HCT116 (cell line): ENCODE results near the gene RCOR3. TPM values are rescaled to one million over a fixed set of nuclear protein-coding genes. Genes with fewer than 3 reads are reported as not detected.
A peak's percentile ranks its signal among the peaks of the same experiment; 100 is the strongest.

Experiments used
- ATAC-seq: fragments of 200-7000 bp; cut with Tn5 transposase; 2 replicates; pipeline ENCODE4 v1.9.1; 2020; ENCODE audit warnings: mild to moderate bottlenecking, moderate library complexity
- BruUV-seq: library from RNA; stranded (reverse); fragments of 400-500 nt; replicated peaks from 2 replicates; lab custom pipeline; 2021; lab: Mats Ljungman, UMichigan
- CTCF ChIA-PET: fragments of 300-600 bp; sonication (Branson Sonifier 250); formaldehyde crosslinking; loops from one replicate; lab custom pipeline; 2021; ENCODE audit warnings: antibody characterized with exemption; lab: Charles Lee
- POLR2A ChIA-PET: fragments of 300-600, 350-600 bp; sonication (Branson Sonifier 250); formaldehyde crosslinking; loops from one replicate; lab custom pipeline; 2021; ENCODE audit warnings: antibody characterized with exemption; lab: Charles Lee
- RAD21 ChIA-PET, 2 experiments: fragments of 300-600 bp; sonication (Branson Sonifier 250); formaldehyde crosslinking; loops; one replicate each; lab custom pipeline; 2023; ENCODE audit warnings: low total read pairs in 2 of 2; ENCODE audit not compliant: uncharacterized antibody in 2 of 2, unreplicated experiment in 2 of 2, low non-redundant PET in 1 of 2; lab: Charles Lee
- DNase-seq: peaks from one replicate; pipeline ENCODE4 v3.0.0-alpha.2; 2010; ENCODE audit warnings: low read depth, low spot score
- H2AFZ ChIP-seq: fragments of 200-600 bp; shearing (Covaris generic), sonication (generic); 2 replicates; pipeline ENCODE4 v1.6.1; 2017; ENCODE audit warnings: low read depth, mixed run types, mixed read lengths, antibody characterized with exemption, low read length; ENCODE audit not compliant: poor library complexity, severe bottlenecking
- H3K27ac ChIP-seq: 2 replicates; pipeline ENCODE4 v1.5.1; 2012; ENCODE audit warnings: low read depth, low read length
- H3K27me3 ChIP-seq: fragments of 200-600 bp; sonication (generic); 2 replicates; pipeline ENCODE4 v1.6.1; 2016; ENCODE audit warnings: mixed run types, low read length, mixed read lengths; ENCODE audit not compliant: insufficient read depth
- H3K36me3 ChIP-seq, 2 experiments: fragments of 200-500 bp in 1 of 2; fragments of 200-600 bp in 1 of 2; sonication (Bioruptor generic) in 1 of 2; sonication (generic) in 1 of 2; 2 replicates each; pipeline versions ENCODE4 v1.5.1 to v1.6.1; 2014 to 2016; ENCODE audit warnings: low read length in 2 of 2, inconsistent platforms in 1 of 2, mixed read lengths in 1 of 2, mixed run types in 1 of 2; ENCODE audit not compliant: insufficient read depth in 2 of 2, control insufficient read depth in 1 of 2
- H3K4me1 ChIP-seq, 2 experiments: fragments of 200-600 bp in 1 of 2; sonication (generic) in 1 of 2; 2 replicates each; pipeline versions ENCODE4 v1.5.1 to v1.6.1; 2012 to 2017; ENCODE audit warnings: low read length in 2 of 2, inconsistent platforms in 1 of 2, mild to moderate bottlenecking in 1 of 2, mixed read lengths in 1 of 2, mixed run types in 1 of 2, moderate library complexity in 1 of 2; ENCODE audit not compliant: insufficient read depth in 2 of 2, control insufficient read depth in 1 of 2
- H3K4me2 ChIP-seq: fragments of 200-600 bp; sonication (generic); 2 replicates; pipeline ENCODE4 v1.6.1; 2017; ENCODE audit warnings: mixed run types, low read length, mixed read lengths
- H3K4me3 ChIP-seq, 2 experiments: fragments of 200-600 bp in 1 of 2; sonication (generic) in 1 of 2; replicated peaks in 1 of 2; 2 replicates each; pipeline ENCODE4 v1.5.1; 2011 to 2016; ENCODE audit warnings: low read length in 2 of 2, control low read depth in 1 of 2, low read depth in 1 of 2, mild to moderate bottlenecking in 1 of 2, mixed read lengths in 1 of 2, mixed run types in 1 of 2
- H3K79me2 ChIP-seq: fragments of 200-600 bp; sonication (generic); 2 replicates; pipeline ENCODE4 v1.6.1; 2017; ENCODE audit warnings: mild to moderate bottlenecking, mixed run types, low read length, moderate library complexity, mixed read lengths; ENCODE audit not compliant: insufficient read depth
- H3K9ac ChIP-seq: fragments of 200-600 bp; sonication (generic); 2 replicates; pipeline ENCODE4 v1.6.1; 2016; ENCODE audit warnings: low read length, mixed read lengths
- H3K9me2 ChIP-seq: fragments of 200-600 bp; sonication (generic), shearing (Covaris generic); 2 replicates; pipeline ENCODE4 v1.6.1; 2017; ENCODE audit warnings: mixed run types, mild to moderate bottlenecking, moderate library complexity; ENCODE audit not compliant: insufficient read depth
- H3K9me3 ChIP-seq, 2 experiments: fragments of 200-500 bp in 1 of 2; fragments of 200-600 bp in 1 of 2; sonication (Bioruptor generic) in 1 of 2; sonication (generic) in 1 of 2; 2 replicates each; pipeline ENCODE4 v1.6.1; 2014 to 2017; ENCODE audit warnings: low read length in 2 of 2, mixed read lengths in 2 of 2, inconsistent platforms in 1 of 2, low read depth in 1 of 2, mild to moderate bottlenecking in 1 of 2, mixed run types in 1 of 2, moderate library complexity in 1 of 2; ENCODE audit not compliant: control insufficient read depth in 1 of 2, insufficient read depth in 1 of 2
- H4K20me1 ChIP-seq: fragments of 200-600 bp; sonication (generic), shearing (Covaris generic); 2 replicates; pipeline ENCODE4 v1.6.1; 2017; ENCODE audit warnings: mixed run types, mild to moderate bottlenecking, moderate library complexity; ENCODE audit not compliant: insufficient read depth
- SRF ChIP-seq: IDR thresholded peaks from 2 replicates; pipeline ENCODE4 v1.6.1; 2012; ENCODE audit warnings: low read depth
- ZNF274 ChIP-seq: fragments of 200-500 bp; sonication (Bioruptor generic); IDR thresholded peaks from 2 replicates; pipeline ENCODE4 v1.6.1; 2014; ENCODE audit warnings: mild to moderate bottlenecking, low read depth, low read length, inconsistent platforms
- intact Hi-C: fragments of 100-400 bp; cut with micrococcal nuclease; formaldehyde crosslinking; loops from 2 replicates; pipeline ENCODE4 v1.10.0; 2022
- total RNA-seq: library from RNA; stranded (reverse); gene quantifications from one replicate; pipeline ENCODE4 v1.2.1, GENCODE V29; 2021; ENCODE audit not compliant: unreplicated experiment
- TF ChIP-seq, protein P1 (sequence below), 3 experiments: fragments of 200-600 bp in 1 of 3; sonication (generic) in 1 of 3; IDR thresholded peaks in 2 of 3; conservative IDR thresholded peaks in 1 of 3; 2 replicates each; pipeline ENCODE4 v1.5.1; 2012 to 2017; ENCODE audit warnings: low read depth in 2 of 3, low read length in 2 of 3, antibody characterized with exemption in 1 of 3, borderline replicate concordance in 1 of 3, control low read depth in 1 of 3, mild to moderate bottlenecking in 1 of 3, mixed read lengths in 1 of 3, mixed run types in 1 of 3, moderate library complexity in 1 of 3; ENCODE audit not compliant: insufficient read depth in 1 of 3
- TF ChIP-seq, protein P2 (sequence below): IDR thresholded peaks from 2 replicates; pipeline ENCODE4 v1.6.1; 2012; ENCODE audit warnings: low read depth
- TF ChIP-seq, protein P3 (sequence below): IDR thresholded peaks from 2 replicates; pipeline ENCODE4 v1.6.1; 2012

RCOR3 gene
- total RNA-seq, 1 experiment from 2014 or later = 25.7 TPM

DNA sequence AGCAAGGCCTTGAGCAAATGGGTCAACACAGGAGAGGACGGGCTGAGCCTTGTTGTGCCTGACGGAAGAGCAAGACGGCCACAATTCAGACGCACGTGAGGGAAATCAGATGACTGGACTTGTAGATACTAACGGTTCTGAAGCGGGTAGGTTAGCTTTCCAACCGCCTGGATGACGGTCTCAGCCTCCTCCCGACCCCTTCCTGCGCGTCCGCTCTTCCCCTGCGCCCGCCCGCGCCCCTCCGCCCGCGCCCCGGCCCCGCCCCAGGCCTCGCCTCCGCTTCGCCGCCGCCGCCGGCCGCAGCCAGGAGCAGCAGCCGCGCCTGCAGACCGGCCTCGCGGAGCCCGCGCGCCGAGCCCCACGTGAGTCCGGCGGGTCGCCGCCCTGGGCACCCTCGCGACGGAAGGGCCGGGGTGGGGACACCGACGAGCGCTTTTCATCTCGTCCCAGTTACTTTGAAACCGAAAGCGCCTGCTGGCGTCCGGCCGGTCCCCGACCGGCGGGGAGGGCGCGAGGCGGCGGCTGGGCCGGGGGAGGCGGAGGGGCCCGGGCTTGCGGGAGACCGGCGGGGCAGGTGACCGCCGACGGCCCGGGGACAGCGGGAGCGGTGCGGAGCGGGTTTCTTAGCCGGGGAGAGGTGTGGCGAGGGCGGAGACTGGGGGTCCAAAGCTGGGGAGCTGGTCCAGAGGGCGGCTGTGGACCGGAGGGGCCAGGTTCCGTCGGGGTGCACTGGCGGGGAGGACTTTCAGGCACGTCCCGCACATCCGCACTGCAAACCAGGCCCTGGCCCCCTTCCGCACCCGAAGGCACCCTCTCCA, 67.6 kb downstream of the RCOR3 start, which contains the start of gene TRAF5 (continued):
- no peak for TF ChIP-seq ZNF274
- TF ChIP-seq, protein P1, sequence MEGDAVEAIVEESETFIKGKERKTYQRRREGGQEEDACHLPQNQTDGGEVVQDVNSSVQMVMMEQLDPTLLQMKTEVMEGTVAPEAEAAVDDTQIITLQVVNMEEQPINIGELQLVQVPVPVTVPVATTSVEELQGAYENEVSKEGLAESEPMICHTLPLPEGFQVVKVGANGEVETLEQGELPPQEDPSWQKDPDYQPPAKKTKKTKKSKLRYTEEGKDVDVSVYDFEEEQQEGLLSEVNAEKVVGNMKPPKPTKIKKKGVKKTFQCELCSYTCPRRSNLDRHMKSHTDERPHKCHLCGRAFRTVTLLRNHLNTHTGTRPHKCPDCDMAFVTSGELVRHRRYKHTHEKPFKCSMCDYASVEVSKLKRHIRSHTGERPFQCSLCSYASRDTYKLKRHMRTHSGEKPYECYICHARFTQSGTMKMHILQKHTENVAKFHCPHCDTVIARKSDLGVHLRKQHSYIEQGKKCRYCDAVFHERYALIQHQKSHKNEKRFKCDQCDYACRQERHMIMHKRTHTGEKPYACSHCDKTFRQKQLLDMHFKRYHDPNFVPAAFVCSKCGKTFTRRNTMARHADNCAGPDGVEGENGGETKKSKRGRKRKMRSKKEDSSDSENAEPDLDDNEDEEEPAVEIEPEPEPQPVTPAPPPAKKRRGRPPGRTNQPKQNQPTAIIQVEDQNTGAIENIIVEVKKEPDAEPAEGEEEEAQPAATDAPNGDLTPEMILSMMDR (IDR thresholded peaks at IDR 0.05 in 2 of 3, conservative IDR thresholded peaks at IDR 0.05 in 1 of 3; ENCODE audit: borderline replicate concordance in 1 of 3, insufficient read depth in 1 of 3, low read depth in 2 of 3, low read length in 2 of 3) = no peak
- TF ChIP-seq, protein P2, sequence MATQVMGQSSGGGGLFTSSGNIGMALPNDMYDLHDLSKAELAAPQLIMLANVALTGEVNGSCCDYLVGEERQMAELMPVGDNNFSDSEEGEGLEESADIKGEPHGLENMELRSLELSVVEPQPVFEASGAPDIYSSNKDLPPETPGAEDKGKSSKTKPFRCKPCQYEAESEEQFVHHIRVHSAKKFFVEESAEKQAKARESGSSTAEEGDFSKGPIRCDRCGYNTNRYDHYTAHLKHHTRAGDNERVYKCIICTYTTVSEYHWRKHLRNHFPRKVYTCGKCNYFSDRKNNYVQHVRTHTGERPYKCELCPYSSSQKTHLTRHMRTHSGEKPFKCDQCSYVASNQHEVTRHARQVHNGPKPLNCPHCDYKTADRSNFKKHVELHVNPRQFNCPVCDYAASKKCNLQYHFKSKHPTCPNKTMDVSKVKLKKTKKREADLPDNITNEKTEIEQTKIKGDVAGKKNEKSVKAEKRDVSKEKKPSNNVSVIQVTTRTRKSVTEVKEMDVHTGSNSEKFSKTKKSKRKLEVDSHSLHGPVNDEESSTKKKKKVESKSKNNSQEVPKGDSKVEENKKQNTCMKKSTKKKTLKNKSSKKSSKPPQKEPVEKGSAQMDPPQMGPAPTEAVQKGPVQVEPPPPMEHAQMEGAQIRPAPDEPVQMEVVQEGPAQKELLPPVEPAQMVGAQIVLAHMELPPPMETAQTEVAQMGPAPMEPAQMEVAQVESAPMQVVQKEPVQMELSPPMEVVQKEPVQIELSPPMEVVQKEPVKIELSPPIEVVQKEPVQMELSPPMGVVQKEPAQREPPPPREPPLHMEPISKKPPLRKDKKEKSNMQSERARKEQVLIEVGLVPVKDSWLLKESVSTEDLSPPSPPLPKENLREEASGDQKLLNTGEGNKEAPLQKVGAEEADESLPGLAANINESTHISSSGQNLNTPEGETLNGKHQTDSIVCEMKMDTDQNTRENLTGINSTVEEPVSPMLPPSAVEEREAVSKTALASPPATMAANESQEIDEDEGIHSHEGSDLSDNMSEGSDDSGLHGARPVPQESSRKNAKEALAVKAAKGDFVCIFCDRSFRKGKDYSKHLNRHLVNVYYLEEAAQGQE = no peak

- H3K4me2 ChIP-seq = peak overlapping the region; percentile 87
- no peak overlapping the region for H2AFZ ChIP-seq
- no TSS peak for BruUV-seq
- no peaks in the 10 kb centered on the region for H4K20me1 ChIP-seq
- DNase-seq = no peak
- intact Hi-C loops = loop anchor here (1.0 kb wide), 1 partner anchor 187 kb away; no protein-coding TSS in a partner anchor
- ChIA-PET RAD21 (no interaction called here), CTCF (no interaction called here), POLR2A (no interaction called here)
- H3K4me3 ChIP-seq = peak overlapping the region; percentile 49 to 63
- H3K27me3 ChIP-seq = no peaks in the 10 kb centered on the region
- peak overlapping the region; percentile 64 for H3K9ac ChIP-seq
- H3K9me3 ChIP-seq = no peaks in the 10 kb centered on the region
- no peaks in the 10 kb centered on the region for H3K9me2 ChIP-seq
- 0 out of 2 replicates have a peak, but pooled peaks have one; percentile 25 for TF ChIP-seq SRF
- TF ChIP-seq, protein P3, sequence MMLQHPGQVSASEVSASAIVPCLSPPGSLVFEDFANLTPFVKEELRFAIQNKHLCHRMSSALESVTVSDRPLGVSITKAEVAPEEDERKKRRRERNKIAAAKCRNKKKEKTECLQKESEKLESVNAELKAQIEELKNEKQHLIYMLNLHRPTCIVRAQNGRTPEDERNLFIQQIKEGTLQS = no peak
- ATAC-seq = no peak
- H3K27ac ChIP-seq = no peak overlapping the region
- no peaks in the 10 kb centered on the region for H3K36me3 ChIP-seq
- H3K79me2 ChIP-seq = no peaks in the 10 kb centered on the region
- peaks cover 0 to 30% of the 10 kb centered on the region in 2 experiments; a peak in 3 of 4 replicates for H3K4me1 ChIP-seq
Measured at GRCh38 chr1:211327346-211327921, 68.3 kb downstream of the RCOR3 start.
